ENCODE results near the gene IMPG1.

Gene IMPG1

DNA sequence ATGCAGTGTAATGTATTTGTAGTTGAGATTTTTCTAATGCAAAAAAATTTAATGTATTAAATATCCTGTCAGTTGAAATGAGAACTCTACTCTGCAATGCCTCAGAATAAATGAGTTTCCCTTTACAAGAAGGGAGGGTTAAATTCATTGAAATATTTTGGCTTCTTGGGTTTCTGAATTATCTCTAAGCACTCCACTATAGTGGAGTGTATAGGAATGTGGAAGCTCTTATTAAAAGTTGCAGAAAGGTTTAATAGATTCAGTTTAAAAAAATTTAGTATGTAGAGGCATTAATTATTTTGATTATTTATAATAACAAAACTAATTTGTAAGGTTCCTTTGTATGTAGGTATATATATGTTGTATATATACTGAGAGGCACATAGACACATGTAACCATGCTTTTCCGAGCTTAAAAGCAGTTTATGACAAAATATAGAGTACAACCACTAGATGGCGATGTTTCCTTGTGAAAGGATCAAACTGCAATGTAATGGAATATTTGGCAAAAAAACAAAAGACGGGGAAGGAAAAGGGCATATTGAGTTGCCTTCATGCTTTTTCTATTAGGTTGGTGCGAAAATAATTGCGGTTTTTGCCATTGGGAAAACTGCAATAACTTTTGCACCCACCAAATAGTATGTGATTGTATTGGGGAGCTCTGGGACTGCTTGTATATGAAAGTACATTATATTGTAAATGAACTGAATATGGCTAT, 179.2 kb downstream of the IMPG1 start:
- DNase-seq = peak in 2 of 58 donors; percentile 21 to 52

DNA sequence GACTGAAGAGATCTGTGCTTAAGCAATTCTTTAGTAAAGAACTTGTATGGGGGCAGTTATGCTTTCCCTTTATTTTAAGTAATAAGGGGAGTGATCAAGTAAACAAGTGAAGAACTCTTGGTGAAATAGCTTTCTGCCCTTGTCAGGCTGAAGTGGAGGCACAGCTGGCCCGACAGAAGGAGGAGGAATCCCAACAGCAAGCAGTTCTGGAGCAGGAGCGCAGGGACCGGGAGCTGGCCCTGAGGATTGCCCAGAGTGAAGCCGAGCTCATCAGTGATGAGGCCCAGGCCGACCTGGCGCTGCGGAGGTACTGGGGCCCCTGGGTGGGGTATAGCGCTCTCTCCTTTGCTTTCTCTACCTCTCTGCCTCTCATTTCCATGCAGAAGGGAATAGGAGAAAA, 180.1 kb downstream of the IMPG1 start:
- peak in 1 of 58 donors; percentile 0 for DNase-seq

DNA sequence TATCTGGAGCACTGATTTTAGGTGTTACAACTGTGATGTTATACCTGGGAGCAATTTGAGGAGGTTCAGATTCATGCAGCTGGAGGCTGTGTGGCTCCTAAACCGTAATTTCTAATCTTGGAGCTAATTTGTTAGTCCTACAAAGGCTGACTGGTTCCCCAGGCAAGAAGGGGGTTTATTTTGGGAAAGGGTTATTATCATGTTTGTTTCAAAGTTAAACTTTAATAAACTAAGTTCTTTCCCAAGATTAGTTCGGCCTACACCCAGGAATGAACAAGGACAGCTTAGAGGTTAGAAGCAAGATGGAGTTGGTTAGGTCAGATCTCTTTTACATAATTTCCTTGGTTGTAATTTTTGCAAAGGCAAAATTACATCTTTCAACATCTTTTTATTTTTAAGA, 187.6 kb downstream of the IMPG1 start:
- DNase-seq = no peak

DNA sequence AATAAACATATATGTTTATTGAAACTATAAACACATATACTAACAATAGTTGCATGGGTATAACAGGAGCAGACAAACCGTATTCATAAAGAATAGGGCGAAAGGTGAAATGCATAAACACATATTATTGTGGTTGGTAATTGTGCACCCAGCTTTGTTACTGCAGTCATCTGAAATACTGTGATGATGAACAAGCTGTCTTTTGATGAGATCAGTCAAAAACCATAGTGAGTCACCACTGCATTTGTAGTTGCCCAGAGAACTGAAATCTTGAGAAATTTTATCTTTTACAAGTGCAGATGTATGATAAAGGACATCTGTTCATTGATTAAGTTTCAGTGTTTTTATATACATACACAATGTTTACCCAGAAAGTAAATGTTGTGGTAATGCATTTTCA, 189.7 kb downstream of the IMPG1 start:
- no peak for DNase-seq

DNA sequence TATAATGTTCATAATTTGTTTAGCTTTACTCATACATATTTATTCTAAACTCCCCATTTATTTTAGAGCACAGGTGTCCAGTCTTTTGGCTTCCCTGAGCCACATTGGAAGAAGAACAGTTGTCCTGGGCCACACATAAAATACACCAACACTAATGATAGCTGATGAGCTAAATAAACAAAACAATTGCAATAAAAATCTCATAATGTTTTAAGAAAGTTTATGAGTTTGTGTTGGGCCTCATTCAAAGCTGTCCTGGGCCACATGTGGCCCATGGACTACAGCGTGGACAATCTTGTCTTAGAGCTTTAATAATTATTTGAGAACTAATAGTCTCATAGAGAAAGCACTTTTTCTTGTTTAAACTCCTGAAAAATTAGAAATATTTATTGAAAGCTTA, 192.2 kb downstream of the IMPG1 start:
- DNase-seq = no peak

DNA sequence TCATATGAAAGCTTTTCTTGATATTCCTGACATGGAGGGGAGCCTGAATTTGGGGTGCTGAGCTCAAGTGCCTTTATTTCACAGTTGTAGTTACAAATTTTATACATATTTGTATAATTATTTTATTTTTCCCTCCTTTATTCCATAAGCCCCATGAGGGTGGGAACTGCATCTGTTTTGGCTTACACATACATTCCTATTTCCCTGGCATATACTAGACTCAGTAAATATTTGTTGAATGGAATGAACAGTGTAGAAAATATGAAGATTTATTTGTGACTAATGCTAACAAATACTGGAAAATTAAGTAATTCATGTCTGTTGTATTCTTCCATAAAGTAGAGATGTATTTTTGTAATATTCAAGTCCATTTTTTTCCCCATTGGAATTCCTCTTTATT, 196.3 kb downstream of the IMPG1 start:
- DNase-seq = no peak

DNA sequence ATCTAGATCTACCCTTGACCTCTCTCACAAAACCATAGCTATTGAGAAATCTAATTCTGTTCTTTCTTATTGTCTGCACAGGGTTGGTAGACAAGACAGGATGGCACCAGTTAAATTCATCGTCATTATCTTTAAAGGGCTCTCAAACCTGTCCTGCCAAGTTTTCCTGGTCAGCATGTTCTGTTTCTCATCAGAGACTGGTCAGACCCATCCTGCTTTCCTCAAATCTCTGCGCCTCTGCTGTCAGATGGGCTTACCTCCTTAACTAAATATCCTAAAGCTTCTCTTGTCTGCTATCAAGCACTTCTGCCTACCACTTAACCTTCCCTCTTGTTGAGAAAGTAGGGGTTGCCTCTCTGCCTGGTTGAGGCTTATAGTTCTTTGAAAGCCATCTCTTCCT, 198.2 kb downstream of the IMPG1 start:
- DNase-seq = no peak

Data from anterior cingulate cortex (tissue), 58 donors.